AML-193 (cell line): Measurements from ENCODE around the gene SLC6A17.

ENCODE experiments used
- DNase-seq, 2 experiments: peaks; one replicate each; lab custom pipeline; 2025; lab: John Stamatoyannopoulos, UW

The SLC6A17 gene

DNA sequence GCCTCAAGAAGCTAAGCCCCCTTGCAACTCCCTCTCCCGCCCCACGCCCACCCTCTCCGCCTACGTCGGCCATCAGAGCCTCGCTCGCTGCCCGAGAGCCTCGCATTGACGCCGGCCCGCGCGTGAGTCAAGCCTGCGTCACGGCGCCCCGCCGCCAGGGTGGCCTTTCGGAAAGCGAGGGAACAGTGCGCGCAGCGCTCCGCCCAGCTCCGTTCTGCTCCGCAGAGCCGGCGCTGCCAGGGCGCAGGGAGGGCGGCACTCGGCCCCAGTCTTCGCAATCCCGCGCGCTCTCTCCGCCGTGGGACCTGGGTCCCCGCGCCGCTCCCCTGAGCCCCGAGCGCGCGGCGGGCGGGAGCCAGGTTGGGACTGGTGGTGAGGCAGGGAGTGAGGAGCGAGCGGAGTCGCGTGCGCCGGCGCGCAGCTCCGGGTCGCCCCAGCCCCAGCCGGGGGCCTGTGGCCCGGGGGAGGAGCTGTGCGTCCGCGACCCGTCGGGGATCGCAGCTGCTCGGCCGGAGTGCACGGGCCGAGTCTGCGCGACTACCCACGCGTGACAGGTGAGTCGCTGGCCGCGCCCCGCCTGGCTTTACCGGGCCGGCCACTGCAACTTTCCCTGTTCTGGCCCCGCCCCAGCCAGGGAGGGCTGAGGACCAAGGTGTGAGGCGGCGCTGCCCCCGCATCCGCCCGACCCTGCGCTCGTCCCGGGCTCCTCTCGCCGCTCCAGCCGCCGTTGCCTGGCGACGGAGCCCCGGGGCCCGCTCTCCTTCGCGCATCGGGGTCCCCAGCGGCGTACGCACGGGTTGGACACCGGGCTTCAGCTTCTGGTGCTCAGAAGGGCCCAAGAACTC is at the start of gene SLC6A17:
SLC6A17 (plus strand) TSS at position 165 of the 845 bp plus-strand sequence. CDS start 16,436 bp downstream, outside the sequence.
- no peak for DNase-seq

DNA sequence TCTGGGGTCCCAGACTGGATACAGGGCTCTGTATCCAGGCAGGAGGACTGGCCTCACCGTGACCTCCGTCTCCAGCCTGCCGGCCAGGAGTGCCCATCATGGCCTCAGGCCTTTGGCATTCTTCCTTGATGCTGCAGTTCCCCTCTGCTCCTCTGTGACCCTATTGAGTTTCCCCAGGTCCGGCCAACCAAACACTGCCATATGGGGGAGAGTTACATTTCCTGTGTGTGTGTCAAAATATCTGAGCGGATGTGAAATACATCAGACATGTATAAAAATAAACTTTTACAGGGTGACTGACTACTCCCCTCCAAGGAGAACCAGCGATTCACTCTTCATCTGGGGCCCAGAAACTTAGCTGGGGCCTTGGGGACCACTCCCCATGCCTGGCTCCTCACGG is 48.2 kb upstream of the SLC6A17 start:
- DNase-seq = peak; percentile 14 to 49

DNA sequence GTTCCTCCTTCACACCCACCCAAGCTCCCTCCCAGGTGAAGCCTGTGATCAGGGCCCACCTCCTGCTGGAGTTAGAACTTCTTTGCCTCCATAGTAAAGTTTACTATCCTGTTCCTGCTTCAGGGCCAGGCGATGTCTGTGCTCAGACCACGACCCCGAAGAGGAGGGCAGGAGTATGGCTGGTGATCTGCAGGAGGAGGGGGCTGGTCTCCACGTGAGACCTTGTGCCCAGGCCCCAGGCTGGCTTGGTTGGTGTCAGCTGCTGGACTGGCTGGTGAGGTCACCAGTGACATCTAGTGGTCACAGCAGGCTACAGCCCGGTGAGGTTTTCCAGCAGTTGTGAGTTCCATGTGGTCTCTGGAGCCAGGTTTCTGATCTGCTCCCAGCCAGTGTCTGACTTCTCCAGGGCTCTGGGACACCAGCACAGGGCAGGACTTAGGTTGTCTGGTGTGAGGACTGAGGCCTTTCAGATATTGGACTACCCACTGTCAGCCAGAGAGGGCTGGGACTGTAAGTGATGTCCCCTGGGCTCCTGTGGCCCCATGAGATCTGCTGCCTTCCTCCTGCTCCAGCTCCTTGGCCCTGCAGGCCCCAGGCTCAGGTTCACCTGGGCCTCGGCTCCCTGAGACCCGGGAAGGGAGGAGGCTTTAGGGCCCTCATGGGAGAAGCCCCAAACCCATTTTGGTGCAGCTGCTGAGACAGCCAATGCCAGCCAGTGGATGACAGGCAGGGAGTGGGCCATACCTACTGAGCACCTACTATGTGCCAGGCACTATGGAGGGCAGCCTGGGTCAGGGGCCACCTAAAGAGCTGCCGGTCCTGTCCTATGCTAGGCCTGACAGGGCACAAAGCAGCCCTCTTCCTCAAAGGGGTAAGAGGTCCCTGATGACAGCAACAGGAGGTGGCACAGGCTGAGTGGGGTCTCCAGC is 44.0 kb upstream of the SLC6A17 start:
- DNase-seq = peak; percentile 39 to 58

DNA sequence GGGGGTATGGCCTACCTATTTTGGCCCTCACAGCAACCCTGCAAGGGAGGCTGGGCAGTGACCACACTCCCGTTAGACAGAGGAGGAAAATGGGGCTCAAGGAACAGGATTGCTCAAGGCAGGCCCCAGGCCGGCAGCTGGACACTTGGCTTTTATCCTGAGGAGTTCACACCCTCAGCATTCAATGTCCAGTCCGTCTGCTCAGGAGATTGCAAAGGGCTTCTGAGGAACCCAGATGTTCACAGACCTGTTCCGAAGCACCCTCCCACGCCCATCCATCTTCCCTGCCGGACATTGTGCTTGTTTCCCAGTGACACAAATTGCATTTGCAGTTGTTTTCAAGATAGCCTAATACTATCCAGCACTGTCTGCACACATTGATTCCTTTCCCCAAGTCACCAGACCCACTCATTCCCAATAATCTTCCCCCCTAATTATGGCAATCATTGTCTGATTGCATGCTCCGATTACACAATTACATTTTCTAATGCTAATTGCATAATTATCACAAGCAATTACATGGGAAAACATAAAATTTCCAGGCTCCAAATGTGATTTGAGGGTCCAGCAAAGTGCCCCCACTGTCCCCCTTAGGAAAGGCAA is 42.3 kb upstream of the SLC6A17 start:
- DNase-seq = no peak

DNA sequence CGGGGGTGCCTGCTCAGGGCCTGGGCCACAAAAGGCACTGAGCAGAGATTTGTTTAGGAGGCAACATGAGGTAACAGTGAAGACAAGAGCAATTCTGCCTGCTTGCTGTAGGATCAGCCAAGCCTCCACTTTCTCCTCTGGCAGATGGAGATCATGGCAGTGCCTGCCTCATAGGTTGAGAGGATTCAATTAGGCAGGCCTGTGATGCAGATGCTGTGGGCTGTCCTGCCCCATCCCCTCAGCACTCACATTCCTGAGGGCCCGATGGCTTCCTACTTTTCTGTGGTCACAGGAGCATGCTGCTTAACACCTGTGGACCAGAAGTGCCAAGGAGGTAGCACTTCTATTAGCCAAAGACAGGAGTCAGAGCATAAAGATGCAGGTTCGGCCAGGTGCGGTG is 39.2 kb upstream of the SLC6A17 start:
- no peak for DNase-seq

DNA sequence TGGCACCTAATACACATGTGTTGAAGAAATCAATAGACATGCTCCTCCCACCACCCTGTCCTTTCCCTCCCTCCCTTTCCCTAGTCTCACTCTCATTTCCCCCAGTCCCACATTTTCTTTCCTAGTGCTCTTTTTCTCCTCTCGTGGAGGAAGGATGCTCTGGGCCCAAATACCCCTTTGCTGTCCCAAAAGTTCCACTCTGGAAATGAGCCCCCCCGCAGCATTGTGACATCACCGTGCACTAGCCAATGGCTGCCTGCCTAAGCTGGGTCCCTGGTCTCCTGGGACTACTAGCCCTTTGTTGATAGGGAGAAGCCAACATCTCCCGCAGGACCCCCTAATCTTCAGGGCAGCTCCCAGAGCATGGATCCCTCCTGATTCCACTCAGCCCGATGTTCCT is 38.2 kb upstream of the SLC6A17 start, which contains the start of gene UBL4B:
UBL4B (plus strand) TSS at position 301 of the 400 bp plus-strand sequence; CDS start at position 393, 92 bp downstream.
- no peak for DNase-seq

DNA sequence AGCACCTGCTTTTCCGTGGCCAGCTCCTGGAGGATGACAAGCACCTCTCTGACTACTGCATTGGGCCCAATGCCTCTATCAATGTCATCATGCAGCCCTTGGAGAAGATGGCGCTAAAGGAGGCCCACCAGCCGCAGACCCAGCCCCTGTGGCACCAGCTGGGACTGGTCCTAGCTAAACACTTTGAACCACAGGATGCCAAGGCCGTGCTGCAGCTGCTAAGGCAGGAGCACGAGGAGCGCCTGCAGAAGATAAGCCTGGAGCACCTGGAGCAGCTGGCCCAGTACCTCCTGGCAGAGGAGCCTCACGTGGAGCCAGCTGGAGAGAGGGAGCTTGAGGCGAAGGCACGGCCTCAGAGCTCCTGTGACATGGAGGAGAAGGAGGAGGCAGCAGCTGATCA is 37.6 kb upstream of the SLC6A17 start:
- no peak for DNase-seq

DNA sequence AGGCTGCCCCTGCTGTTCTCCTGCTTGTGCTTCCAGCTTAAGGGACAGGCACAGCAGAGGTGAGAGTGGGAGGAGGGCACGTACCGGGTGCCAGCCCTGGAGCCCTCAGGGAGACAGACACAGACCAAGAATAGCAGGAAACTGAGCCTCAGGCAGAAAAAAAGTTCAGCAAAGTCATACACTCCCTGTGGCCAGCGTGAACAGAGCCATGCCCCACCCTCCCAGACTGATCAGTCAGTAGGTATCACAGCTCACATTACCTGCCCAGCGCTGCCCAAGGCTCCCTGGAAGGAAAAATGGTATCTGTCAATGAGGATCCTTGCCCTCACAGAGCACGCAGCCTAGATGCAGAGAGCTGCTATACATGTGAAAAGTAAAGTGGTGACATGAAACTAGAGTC is 36.7 kb upstream of the SLC6A17 start:
- no peak for DNase-seq

DNA sequence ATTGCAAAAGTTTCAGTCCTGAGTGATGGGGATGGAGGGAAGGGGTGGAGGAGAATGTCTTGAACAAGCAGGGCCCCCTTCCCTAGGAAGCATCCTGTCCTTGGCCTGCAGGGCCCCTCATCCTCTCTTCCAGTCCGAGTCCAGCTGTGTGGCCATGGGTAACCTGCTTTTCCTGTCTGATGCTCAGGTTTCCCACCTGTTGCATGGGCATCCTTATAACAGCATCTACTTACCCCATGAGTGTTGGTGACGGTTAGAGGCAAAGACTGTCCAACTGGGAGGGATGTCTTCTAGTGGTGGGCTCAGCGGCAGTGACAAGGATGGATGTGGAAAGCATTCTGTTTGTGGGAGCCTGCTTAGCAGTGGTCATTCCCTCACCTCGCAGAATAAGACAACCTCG is 36.1 kb upstream of the SLC6A17 start:
- DNase-seq = no peak

DNA sequence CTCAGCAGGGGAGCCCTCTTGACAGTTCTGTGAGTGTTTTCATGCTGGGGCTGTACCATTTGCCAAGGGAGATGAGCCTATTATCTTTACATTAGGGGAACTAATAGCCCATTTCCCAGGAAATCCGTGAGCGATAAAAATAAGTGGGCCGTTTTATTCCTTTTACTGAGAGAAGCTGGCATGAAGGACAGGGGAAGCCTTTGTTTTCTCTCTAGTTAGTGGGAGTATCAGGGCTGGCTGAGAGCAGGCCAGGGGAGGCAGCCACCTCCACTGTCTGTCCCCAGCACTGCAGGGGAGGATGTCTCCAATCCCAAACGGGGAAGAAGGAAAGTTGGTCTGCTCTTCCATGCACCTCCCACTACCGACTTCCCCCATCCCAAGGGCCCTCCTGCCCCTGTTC is 35.5 kb upstream of the SLC6A17 start:
- no peak for DNase-seq

DNA sequence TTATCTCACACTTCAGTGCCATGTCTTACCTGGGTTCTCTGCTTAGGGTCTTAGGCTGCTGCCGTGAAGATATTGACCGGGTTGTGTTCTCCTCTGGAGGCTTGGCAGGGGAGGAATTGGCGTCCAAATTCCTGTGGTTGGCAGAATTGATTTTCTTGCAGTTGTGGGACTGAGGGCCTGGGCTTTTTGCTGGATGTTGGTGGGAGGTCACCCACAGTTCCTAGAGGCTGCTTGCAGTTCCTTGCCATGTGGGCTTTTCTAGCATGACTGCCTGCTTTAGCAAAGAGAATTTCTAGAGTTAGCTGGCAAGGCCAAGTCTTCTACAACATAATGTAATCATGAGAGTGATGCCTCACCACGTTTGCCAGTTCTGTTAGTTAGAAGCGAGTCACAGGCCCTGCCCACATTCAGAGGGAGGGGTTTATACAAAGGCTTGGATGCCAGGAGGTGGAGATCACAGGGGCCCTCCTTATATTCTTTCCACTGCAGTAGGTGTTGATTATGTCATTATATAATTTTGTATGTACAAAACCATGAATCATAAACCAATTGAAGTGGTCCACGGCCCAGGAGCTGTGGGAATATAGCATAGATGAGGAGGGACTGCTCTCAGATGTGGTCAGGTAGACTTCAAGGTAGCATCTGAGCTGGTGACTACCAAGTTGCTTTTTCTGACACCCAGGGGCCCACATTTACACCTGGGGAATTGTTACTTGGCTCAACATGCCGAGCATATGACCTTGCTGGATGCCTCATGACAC is 31.5 kb upstream of the SLC6A17 start:
- no peak for DNase-seq

DNA sequence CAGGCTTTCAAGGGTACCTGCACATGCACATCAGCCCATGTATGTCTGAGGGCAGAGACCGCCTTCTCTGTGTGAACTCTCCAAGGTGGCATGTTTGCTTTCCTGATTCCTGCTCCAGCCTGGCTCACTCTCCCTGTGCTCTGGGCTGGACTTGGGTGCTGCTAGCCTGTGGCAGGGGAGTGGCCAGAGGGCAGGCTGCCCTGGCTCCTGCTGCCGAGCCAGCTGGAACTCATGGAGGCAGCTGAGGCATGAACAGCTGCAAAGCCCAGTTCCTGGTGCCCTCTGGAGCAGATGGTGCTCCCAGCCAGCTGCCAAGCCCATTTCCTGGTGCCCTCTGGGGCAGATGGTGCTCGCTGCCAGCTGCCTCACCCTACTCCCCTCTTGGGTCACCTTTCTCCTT is 30.5 kb upstream of the SLC6A17 start:
- no peak for DNase-seq

DNA sequence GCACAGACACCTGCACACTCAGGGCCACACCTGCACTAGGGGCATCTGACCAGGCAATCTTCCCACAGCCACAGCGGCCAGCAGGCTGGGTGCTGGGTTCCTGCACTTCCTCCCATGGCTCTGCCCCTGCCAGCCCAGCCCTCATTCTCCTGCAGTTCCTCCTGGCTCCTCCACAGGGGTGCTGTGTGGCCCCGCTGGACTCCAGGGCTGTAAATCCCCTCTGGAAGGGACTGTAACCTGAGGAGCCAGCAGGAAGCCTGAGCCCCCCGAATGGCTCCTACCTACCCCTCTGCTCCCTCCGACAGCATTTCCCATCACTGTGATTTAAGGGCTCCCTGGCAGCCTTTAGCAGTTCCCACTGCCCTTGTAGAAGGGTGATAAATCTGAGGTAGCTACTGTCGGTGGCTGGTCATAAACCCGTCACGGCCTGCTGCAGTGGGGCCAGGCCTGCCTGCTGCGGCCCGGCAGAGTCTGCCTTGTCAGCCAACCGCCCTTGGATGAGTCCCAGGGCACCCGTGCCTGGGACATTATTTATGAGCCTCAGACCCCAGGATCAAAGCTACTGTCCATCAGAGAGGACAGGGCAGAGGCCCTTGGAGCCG is 29.2 kb upstream of the SLC6A17 start:
- no peak for DNase-seq

DNA sequence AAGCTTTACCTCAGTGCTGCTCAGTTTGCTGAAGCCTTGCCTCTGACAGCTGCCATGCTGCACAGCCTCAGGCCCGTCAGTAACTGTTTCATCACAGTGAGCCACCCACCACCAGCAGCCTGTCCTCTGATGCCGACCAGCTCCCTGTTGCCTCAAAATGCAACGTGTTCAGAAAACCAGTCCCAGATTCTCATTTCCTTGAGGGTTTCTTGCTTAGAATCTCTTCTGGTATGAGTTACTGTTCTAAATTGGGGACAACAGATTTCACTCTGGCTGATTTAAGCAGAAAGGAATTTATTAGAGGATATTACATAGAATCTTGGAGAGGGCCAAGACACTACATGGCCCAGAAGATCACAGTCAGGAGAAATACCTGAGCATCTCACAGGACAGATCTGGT is 27.1 kb upstream of the SLC6A17 start:
- no peak for DNase-seq

DNA sequence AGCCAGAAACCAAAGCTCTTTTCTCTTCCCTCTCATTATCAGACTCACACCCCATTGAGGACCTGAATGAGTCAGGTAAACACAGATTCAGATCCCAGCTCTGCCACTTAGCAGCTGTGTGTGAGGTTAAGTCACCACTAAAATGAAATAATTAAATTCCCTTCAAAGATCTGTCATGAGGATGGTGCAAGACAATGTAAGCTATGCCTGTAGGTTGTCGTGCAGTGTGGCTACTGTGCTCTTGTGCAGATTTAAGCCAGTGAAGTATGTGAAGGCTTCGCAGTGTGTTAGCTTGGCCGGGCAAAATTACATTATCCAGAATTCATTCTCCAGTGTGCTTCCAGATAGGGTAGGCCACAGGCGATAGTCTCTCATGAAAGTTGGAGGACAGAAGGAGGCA is 24.5 kb upstream of the SLC6A17 start:
- DNase-seq = no peak

DNA sequence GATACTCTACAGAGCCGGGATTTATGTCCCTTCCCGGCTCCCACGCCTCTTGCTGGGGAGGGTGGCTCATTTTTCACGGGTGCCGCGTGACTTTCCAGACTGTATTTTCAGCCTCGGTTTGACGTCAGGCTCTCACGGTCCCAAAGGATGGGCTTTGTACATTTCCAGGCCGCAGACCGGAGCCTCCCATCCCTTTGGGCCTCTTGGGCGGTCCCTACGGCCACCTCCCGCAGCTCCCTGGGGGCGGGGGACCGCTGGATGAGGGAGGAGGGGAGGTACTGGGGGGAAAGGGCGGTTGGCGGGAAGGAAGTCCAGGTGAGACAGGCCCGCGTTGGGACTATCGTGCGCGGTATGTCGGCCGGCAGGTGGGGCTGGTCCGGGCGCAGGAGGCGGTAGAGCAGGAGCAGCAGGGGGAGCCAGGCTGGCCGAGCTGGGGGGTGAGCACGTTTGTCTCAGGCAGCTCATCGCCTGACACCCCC is 20.1 kb upstream of the SLC6A17 start:
- DNase-seq = no peak

DNA sequence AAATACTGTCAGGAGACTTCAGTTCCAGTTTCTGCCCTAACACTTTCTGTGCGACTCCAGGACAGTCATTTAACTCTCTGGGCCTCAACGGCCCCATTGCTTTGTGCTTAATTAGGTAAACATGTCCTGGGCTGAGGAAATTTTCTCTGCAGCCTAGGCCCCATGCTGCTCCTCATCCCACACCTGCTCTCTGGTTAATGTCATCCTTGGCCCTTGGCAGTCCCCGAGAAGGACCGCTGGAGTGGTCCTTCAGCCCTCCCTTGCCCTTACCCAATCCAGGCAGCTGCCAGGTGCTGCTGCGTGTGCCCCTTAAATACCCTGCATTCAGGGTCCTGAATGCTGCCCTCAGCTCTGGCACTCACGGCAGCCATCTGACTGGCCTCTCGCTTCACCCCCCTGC is 19.3 kb upstream of the SLC6A17 start:
- no peak for DNase-seq

DNA sequence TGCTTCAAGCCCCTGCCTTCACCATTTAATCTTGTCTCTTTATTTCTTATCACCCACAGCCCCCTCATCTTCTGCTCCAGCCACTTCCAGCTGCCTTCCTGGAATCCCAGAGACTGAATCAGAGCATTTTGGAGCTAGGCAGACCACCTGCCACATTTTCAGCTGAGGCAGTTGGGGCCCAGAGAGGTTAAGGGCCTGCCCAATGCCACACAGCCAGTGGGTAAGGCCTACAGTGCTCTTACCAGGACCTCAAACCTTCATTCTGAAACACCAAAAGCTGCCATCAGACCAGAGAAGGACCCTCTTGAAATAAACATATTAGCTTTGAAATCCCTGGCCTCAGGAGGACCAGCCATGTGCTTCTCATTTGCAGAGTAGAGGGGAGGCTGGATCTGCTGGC is 17.6 kb upstream of the SLC6A17 start:
- DNase-seq = no peak

DNA sequence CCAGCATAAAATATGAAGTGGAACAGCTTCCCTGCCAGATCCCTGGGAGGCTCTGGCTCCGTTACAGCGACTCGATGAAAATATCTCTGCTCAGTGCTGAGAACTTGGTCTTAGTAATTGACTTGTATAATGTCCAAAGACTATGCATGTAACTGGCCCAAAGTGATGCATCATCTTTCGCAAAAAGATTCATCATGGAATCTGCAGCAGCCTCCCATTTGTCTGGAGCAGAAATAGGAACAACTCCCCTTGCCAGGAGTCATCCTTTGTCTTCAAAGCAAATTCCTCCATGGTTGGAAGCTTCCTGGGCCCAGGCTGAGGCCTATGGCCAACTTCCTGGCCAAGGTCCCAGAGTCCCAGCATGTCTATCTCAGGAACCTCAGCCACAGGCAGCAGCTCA is 16.9 kb upstream of the SLC6A17 start:
- DNase-seq = no peak

DNA sequence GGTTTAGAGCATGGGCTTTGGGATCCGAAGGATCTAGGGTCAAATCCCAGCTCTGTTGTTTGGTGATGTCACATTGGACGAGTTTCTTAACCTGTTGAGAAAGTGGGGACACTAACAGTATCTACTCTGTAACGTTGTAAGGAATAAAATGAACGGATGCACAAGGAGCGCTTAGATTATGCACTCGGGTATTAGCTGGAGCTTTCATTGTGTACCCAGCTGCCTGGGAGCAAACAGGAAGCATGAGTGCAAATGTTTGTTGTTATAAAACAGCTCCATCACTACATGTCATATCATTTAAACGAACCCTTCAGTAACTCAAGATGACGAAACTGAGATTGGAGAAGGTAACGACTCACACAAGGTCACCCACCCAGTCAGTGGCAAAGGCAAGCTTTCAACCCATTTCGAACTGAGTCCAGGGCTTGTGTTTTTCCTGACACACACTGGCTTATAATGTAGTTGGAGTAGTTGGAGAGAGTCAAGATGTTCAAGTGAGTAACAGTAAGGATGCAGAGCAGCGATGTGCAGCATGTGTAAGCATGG is 16.2 kb upstream of the SLC6A17 start:
- no peak for DNase-seq

DNA sequence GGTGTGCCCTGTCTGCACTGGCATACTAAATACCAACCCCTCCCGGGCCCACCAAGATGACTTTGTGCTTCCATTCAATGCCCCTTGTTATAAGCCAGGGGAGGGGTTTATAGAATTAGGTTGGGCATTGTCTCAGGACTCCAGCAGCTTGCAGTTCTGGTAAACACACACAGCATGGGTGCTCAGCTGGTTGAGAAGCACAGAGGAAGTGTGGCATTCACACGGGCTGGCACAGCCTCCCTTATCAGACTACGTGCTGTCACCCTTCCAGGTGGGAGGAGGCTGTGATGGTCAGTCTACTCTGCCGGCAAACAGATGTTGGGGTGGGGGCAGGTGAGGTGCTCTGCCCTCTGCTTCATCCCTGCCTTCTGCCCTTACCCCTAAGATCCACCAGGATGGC is 15.0 kb upstream of the SLC6A17 start:
- DNase-seq = no peak
